Activated CD4-positive, alpha-beta T cell treated with anti-CD3 and anti-CD28 coated beads, Interleukin-2, amount 50 U/mL, for 24 hours (primary cell): Measurements from ENCODE around the gene PKIG.

Experiments used
- DNase-seq, 2 donors: peaks; one replicate each; pipeline ENCODE4 v3.0.0-alpha.2; 2020; ENCODE audit warnings: low read depth in 1 of 2, low spot score in 1 of 2

Gene PKIG

GRCh38 chr20:44657875-44658274, 75.5 kb downstream of the PKIG start:
- no peak for DNase-seq

GRCh38 chr20:44658810-44659209, 76.4 kb downstream of the PKIG start:
- DNase-seq = no peak

DNA sequence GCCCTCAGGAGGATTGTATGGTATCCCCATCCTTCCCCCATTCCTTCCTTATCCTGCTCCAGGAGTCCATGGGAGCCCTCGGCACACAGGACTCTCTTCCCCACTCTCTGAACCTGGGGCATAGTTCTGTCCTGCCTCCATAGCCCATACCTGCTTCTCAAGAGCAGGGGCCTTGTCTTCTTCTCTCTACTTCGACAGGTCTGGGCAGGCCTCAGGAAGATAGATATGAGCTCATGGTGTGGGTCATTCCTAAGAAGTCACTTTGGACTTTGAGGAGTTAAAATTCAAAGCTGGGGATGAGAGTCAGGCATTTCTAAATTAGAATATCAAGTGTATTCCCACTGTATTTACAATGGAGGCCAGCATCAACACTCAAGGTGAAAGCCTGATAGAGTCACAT, 77.6 kb downstream of the PKIG start:
- no peak for DNase-seq

DNA sequence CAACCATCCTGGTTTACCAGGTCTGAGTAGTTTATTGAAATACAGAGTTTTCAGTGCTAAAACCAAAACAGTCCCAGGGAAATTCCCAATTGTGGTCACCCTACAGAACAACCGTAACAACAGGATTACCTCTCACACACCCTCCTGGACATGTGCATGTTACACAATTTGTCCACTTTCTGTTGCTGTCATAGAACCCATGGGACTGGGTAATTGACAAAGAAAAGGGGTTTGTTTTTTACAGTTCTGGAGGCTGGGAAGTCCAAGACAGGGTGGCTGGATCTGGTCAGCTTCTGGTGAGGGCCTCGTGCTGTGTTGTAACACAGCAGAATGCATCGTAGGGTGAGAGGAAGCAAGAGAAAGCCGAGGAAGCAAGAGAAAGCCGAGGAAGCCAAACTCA, 78.2 kb downstream of the PKIG start:
- no peak for DNase-seq

- DNase-seq = no peak
Observed at GRCh38 chr20:44662261-44662660, 79.9 kb downstream of the PKIG start.

GRCh38 chr20:44664131-44664530, 81.8 kb downstream of the PKIG start:
- no peak for DNase-seq

- no peak for DNase-seq
Observed at GRCh38 chr20:44666066-44666465, 83.7 kb downstream of the PKIG start.
